MCF 10A (cell line): ENCODE data around the gene WDR27. TPM values are rescaled to one million over a fixed set of nuclear protein-coding genes. Genes with fewer than 3 reads are reported as not detected.

ENCODE experiments used
- BruUV-seq: library from RNA; stranded (reverse); fragments of 400-500 nt; replicated peaks from 2 replicates; lab custom pipeline; 2021; lab: Mats Ljungman, UMichigan
- CTCF ChIA-PET: fragments of 300-600 bp; sonication (Branson Sonifier 250); formaldehyde crosslinking; extraction: SDS; loops from one replicate; lab custom pipeline; 2021; ENCODE audit warnings: antibody characterized with exemption, inconsistent platforms; lab: Yijun Ruan, JAX
- POLR2A ChIA-PET: fragments of 300-600, 350-650 bp; sonication (Branson Sonifier 250); formaldehyde crosslinking; extraction: SDS; loops from one replicate; lab custom pipeline; 2020; ENCODE audit warnings: antibody characterized with exemption, inconsistent platforms; lab: Yijun Ruan, JAX
- DNase-seq: peaks from one replicate; pipeline ENCODE4 v3.0.0-alpha.2; 2018; ENCODE audit not compliant: unreplicated experiment
- H3K27ac Mint-ChIP-seq: one replicate; pipeline ENCODE4 v1.8.0; 2022; ENCODE audit warnings: mild to moderate bottlenecking, low read depth, mixed read lengths; ENCODE audit not compliant: unreplicated experiment
- H3K27me3 Mint-ChIP-seq: one replicate; pipeline ENCODE4 v1.8.0; 2022; ENCODE audit warnings: mixed read lengths; ENCODE audit not compliant: insufficient read depth, unreplicated experiment
- H3K36me3 Mint-ChIP-seq: one replicate; pipeline ENCODE4 v1.8.0; 2022; ENCODE audit warnings: mild to moderate bottlenecking, moderate library complexity, mixed read lengths; ENCODE audit not compliant: insufficient read depth, unreplicated experiment
- H3K4me1 Mint-ChIP-seq: one replicate; pipeline ENCODE4 v1.8.0; 2022; ENCODE audit warnings: mixed read lengths; ENCODE audit not compliant: insufficient read depth, unreplicated experiment
- H3K4me3 Mint-ChIP-seq: one replicate; pipeline ENCODE4 v1.8.0; 2022; ENCODE audit warnings: mild to moderate bottlenecking, moderate library complexity, mixed read lengths; ENCODE audit not compliant: unreplicated experiment
- H3K9me3 Mint-ChIP-seq: one replicate; pipeline ENCODE4 v1.8.0; 2022; ENCODE audit warnings: mixed read lengths; ENCODE audit not compliant: unreplicated experiment
- intact Hi-C: fragments of 100-400 bp; cut with micrococcal nuclease; formaldehyde crosslinking; loops from 2 replicates; pipeline ENCODE4 v1.14.1; 2022
- total RNA-seq: library from RNA; stranded (reverse); gene quantifications from 2 replicates; pipeline ENCODE4 v1.2.3, GENCODE V29; 2022
- TF ChIP-seq, protein P1 (sequence below): fragments of 200-600 bp; IDR thresholded peaks from one replicate; pipeline ENCODE4 v1.8.0; 2022; ENCODE audit warnings: antibody characterized with exemption, mild to moderate bottlenecking; ENCODE audit not compliant: unreplicated experiment

WDR27 gene
- total RNA-seq, 1 experiment from 2014 or later = 80.6 TPM

DNA sequence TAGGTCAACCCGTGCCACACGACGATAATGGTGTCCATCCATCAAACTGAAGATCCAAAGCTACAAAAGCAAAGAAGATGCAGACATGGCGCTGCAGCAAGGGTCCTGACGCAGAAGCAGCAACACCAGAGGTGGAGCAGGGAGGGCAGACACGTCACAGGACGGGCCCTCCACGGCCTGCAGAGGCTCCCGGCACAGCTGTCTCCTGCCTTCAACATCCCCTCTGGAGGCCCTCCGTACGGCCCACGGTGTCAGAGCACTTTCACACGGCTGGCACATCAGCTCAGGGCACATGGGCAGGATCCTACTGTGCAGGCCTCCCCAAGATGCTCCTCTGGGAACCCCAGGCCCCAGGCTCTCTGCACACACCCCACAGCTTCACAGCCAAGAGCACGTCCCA is 37.6 kb downstream of the WDR27 start:
- Mint-ChIP-seq H3K27me3 (no peaks in the 10 kb centered on the region), H3K4me1 (peaks cover under 1% of the 10 kb centered on the region), H3K27ac (no peak overlapping the region), H3K36me3 (peaks cover 61% of the 10 kb centered on the region), H3K4me3 (no peak overlapping the region), H3K9me3 (no peaks in the 10 kb centered on the region)
- no peak for DNase-seq
- no TSS peak for BruUV-seq
- TF ChIP-seq, protein P1, sequence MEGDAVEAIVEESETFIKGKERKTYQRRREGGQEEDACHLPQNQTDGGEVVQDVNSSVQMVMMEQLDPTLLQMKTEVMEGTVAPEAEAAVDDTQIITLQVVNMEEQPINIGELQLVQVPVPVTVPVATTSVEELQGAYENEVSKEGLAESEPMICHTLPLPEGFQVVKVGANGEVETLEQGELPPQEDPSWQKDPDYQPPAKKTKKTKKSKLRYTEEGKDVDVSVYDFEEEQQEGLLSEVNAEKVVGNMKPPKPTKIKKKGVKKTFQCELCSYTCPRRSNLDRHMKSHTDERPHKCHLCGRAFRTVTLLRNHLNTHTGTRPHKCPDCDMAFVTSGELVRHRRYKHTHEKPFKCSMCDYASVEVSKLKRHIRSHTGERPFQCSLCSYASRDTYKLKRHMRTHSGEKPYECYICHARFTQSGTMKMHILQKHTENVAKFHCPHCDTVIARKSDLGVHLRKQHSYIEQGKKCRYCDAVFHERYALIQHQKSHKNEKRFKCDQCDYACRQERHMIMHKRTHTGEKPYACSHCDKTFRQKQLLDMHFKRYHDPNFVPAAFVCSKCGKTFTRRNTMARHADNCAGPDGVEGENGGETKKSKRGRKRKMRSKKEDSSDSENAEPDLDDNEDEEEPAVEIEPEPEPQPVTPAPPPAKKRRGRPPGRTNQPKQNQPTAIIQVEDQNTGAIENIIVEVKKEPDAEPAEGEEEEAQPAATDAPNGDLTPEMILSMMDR = no peak
- CTCF ChIA-PET = interaction anchor here (0.6 kb wide), 1 partner anchor 551 kb away, joined by 4 read pairs; no protein-coding TSS in a partner anchor
- intact Hi-C loops = no loop called here
- POLR2A ChIA-PET = no interaction called here

GRCh38 chr6:169663468-169663867 is 38.4 kb downstream of the WDR27 start:
- TF ChIP-seq, protein P1 = no peak
- BruUV-seq = no TSS peak
- DNase-seq = no peak
- Mint-ChIP-seq H3K27ac (no peak overlapping the region), H3K9me3 (no peaks in the 10 kb centered on the region), H3K4me1 (no peaks in the 10 kb centered on the region), H3K36me3 (peaks cover 65% of the 10 kb centered on the region), H3K4me3 (no peak overlapping the region), H3K27me3 (no peaks in the 10 kb centered on the region)
- ChIA-PET CTCF (interaction anchor here (0.7 kb wide), 1 partner anchor 853 kb away, joined by 6 read pairs; no protein-coding TSS in a partner anchor), POLR2A (no interaction called here)
- intact Hi-C loops = no loop called here

DNA sequence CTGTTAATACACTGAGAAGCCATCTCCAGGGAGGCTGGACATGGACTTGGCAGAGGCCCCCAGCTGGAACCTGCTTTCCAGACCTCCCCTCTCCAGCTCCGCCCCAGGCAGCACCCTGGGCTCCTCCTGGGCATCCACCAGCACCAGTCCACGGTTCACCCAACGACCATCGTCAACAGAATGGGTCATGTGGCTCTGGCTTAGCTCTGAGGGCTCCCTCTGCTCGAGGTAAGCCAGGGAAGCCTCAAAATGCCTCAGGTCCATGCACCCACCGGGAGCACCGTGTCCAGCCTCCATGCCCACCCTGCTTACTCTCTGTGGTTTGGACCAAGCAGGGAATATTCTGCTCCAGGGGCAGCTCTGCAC is 40.5 kb downstream of the WDR27 start:
- TF ChIP-seq, protein P1 = no peak
- no peak for DNase-seq
- Mint-ChIP-seq H3K4me3 (no peak overlapping the region), H3K4me1 (no peaks in the 10 kb centered on the region), H3K27ac (no peak overlapping the region), H3K9me3 (no peaks in the 10 kb centered on the region), H3K36me3 (peaks cover 62% of the 10 kb centered on the region), H3K27me3 (no peaks in the 10 kb centered on the region)
- POLR2A ChIA-PET = no interaction called here
- CTCF ChIA-PET = no interaction called here
- no TSS peak for BruUV-seq
- intact Hi-C loops = no loop called here

- Mint-ChIP-seq H3K27me3 (no peaks in the 10 kb centered on the region), H3K27ac (no peak overlapping the region), H3K36me3 (peaks cover 67% of the 10 kb centered on the region), H3K4me3 (no peak overlapping the region), H3K4me1 (no peaks in the 10 kb centered on the region), H3K9me3 (no peaks in the 10 kb centered on the region)
- BruUV-seq = no TSS peak
- ChIA-PET POLR2A (no interaction called here), CTCF (no interaction called here)
- intact Hi-C loops = no loop called here
- TF ChIP-seq, protein P1 = no peak
- no peak for DNase-seq
Measured at GRCh38 chr6:169660751-169661390, 41.0 kb downstream of the WDR27 start.
